ENCODE data around the gene BANP.

GRCh38 chr16:88057656-88058055 is 106.4 kb downstream of the BANP start:
- TF ChIP-seq CTCF (IDR thresholded peaks at IDR 0.05; ENCODE audit: poor library complexity) (no peak), EZH2phosphoT487 (IDR thresholded peaks at IDR 0.05; ENCODE audit: low read depth, severe bottlenecking, unreplicated experiment) (no peak), EZH2 (IDR thresholded peaks at IDR 0.05; ENCODE audit: borderline replicate concordance) (no peak)
